Ishikawa (cell line): ENCODE results near the gene KATNB1.

Experiments used
- CEBPB ChIP-seq: IDR thresholded peaks from 2 replicates; pipeline ENCODE4 v1.6.1; 2012
- CREB1 ChIP-seq: IDR thresholded peaks from 2 replicates; pipeline ENCODE4 v1.6.1; 2012; ENCODE audit warnings: low read depth
- EGR1 ChIP-seq: IDR thresholded peaks from 2 replicates; pipeline ENCODE4 v1.6.1; 2012
- EP300 ChIP-seq: IDR thresholded peaks from 2 replicates; pipeline ENCODE4 v1.6.1; 2012; ENCODE audit warnings: borderline replicate concordance
- FOXM1 ChIP-seq: IDR thresholded peaks from 2 replicates; pipeline ENCODE4 v1.6.1; 2012; ENCODE audit warnings: low read depth, borderline replicate concordance
- NFIC ChIP-seq: IDR thresholded peaks from 2 replicates; pipeline ENCODE4 v1.6.1; 2012
- REST ChIP-seq: IDR thresholded peaks from 2 replicates; pipeline ENCODE4 v1.6.1; 2012; ENCODE audit warnings: low read depth, mild to moderate bottlenecking
- TAF1 ChIP-seq: IDR thresholded peaks from 2 replicates; pipeline ENCODE4 v1.6.1; 2012; ENCODE audit warnings: low read depth, mild to moderate bottlenecking
- TCF12 ChIP-seq: IDR thresholded peaks from 2 replicates; pipeline ENCODE4 v1.6.1; 2012; ENCODE audit warnings: low read depth
- TEAD4 ChIP-seq: IDR thresholded peaks from 2 replicates; pipeline ENCODE4 v1.6.1; 2012
- YY1 ChIP-seq: IDR thresholded peaks from 2 replicates; pipeline ENCODE4 v1.6.1; 2012; ENCODE audit warnings: low read depth
- ZBTB7A ChIP-seq: IDR thresholded peaks from 2 replicates; pipeline ENCODE4 v1.6.1; 2012; ENCODE audit warnings: low read depth
- TF ChIP-seq, protein P1 (sequence below): IDR thresholded peaks from 2 replicates; pipeline ENCODE4 v1.6.1; 2012
- TF ChIP-seq, protein P2 (sequence below): IDR thresholded peaks from 2 replicates; pipeline ENCODE4 v1.6.1; 2012

KATNB1 gene

GRCh38 chr16:57801809-57802340 lies 66.3 kb downstream of the KATNB1 start:
- TF ChIP-seq ZBTB7A (peak; percentile 38; the same call in 1 of the 2 replicates), NFIC (peak; percentile 10; the same call in 1 of the 2 replicates), TAF1 (no peak; the same call in 1 of the 2 replicates)

GRCh38 chr16:57802341-57803133 lies 67.0 kb downstream of the KATNB1 start, which contains the start of gene KIFC3:
KIFC3 (minus strand) TSS chr16:57802491; CDS start chr16:57798243, 4,248 bp downstream.
- no peak; the same call in 1 of the 2 replicates for TF ChIP-seq EP300
- no peak; the same call in 1 of the 2 replicates for TF ChIP-seq TCF12
- TF ChIP-seq, protein P1, sequence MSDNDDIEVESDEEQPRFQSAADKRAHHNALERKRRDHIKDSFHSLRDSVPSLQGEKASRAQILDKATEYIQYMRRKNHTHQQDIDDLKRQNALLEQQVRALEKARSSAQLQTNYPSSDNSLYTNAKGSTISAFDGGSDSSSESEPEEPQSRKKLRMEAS: peak; percentile 92
- no peak for TF ChIP-seq FOXM1
- TF ChIP-seq REST: no peak
- TF ChIP-seq TEAD4: no peak
- no peak for TF ChIP-seq ZBTB7A
- no peak for TF ChIP-seq YY1
- no peak for TF ChIP-seq NFIC
- TF ChIP-seq TAF1: no peak
- no peak for TF ChIP-seq CEBPB
- TF ChIP-seq CREB1: no peak
- peak; percentile 74 for TF ChIP-seq EGR1
- TF ChIP-seq, protein P2, sequence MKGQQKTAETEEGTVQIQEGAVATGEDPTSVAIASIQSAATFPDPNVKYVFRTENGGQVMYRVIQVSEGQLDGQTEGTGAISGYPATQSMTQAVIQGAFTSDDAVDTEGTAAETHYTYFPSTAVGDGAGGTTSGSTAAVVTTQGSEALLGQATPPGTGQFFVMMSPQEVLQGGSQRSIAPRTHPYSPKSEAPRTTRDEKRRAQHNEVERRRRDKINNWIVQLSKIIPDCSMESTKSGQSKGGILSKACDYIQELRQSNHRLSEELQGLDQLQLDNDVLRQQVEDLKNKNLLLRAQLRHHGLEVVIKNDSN: peak; percentile 47; the same call in 1 of the 2 replicates

GRCh38 chr16:57803134-57803990 lies 67.8 kb downstream of the KATNB1 start:
- TF ChIP-seq, protein P1: no peak

DNA sequence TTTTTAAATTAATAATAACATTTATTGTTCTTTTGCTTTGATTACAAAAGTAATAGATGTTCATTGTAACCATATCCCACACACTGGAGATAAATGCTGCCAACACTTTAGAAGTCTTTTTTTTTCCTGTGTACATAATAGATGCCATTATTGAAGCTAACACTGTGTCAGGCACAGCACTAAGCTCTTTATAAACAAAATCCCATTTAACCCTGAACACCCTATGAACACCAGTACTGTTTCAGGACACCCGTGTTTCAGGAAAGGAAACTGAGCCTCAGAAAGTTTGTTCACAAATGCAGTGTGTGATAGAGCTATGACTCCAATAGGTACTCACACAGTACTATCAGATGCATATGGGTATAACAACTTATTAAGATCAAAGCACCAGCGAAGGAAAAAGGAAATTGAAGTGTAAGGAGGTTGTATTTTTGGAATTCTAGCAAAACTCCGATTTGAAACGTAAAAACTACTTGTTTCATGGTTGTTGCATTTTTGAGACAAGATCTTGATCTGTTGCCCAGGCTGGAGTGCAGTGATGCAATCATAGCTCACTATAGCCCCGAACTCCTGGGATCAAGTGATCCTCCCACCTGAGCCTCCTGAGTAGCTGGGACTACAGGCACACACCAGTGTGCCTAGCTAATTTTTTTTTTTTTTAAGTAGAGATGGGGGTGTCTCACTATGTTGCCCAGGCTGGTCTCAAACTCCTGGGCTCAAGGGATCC lies 68.7 kb downstream of the KATNB1 start:
- TF ChIP-seq CEBPB (0 out of 2 replicates have a peak, but pooled peaks have one; percentile 12), CREB1 (no peak)

DNA sequence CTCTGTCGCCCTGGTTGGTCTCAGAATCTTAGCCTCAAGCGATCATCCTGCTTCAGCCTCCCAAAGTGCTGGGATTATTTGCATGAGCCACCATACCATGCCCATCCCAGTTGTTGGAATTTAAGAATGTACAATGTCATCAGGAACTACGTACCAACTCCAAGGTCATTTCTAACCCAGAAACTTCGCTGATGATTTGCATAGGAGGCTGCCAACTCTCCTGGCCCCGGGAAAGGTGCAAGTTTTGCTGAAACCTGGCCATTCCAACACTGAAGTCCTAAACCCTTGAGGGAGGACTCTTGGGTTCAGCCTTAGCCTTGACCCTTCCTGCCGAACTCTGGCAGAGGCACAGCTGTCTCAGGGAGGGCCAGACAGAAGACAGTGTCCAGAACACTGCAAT lies 69.6 kb downstream of the KATNB1 start:
- no peak for TF ChIP-seq CREB1
- no peak for TF ChIP-seq CEBPB
- TF ChIP-seq TAF1: no peak
- TF ChIP-seq REST: no peak
- no peak for TF ChIP-seq YY1
- TF ChIP-seq TCF12: no peak
- TF ChIP-seq FOXM1: no peak
- TF ChIP-seq, protein P1: no peak
- TF ChIP-seq, protein P2: no peak
